Gastrocnemius medialis (tissue), 4 donors: Measurements from ENCODE around the gene DENND4C. TPM values are rescaled to one million over a fixed set of nuclear protein-coding genes. Genes with fewer than 3 reads are reported as not detected.
A peak's percentile ranks its signal among the peaks of the same experiment; 100 is the strongest.

Source experiments
- ATAC-seq, 2 donors: fragments of 150-250 bp; one replicate each; pipeline ENCODE4 v1.9.1; 2016
- DNase-seq, 2 donors: peaks; one replicate each; pipeline ENCODE4 v3.0.0-alpha.2; 2019
- H3K27ac ChIP-seq, 4 donors: fragments of 200-600 bp; sonication (generic); 1 replicate in 1 of 4; 2 replicates in 3 of 4; pipeline ENCODE4 v1.5.1; 2016 to 2018; ENCODE audit warnings: mild to moderate bottlenecking in 2 of 4, moderate library complexity in 1 of 4
- H3K27me3 ChIP-seq, 3 donors: fragments of 200-600 bp; sonication (generic) in 2 of 3; 1 replicate in 1 of 3; 2 replicates in 2 of 3; pipeline versions ENCODE4 v1.5.1 to v1.6.0; 2016 to 2019; ENCODE audit warnings: mild to moderate bottlenecking in 1 of 3, moderate library complexity in 1 of 3
- H3K36me3 ChIP-seq, 2 donors: fragments of 200-600 bp; sonication (generic) in 1 of 2; one replicate each; pipeline ENCODE4 v1.5.1; 2017 to 2018
- H3K4me1 ChIP-seq, 2 donors: fragments of 200-600 bp; sonication (generic) in 1 of 2; one replicate each; pipeline ENCODE4 v1.5.1; 2016 to 2017; ENCODE audit warnings: mild to moderate bottlenecking in 2 of 2
- H3K4me3 ChIP-seq, 4 donors: fragments of 200-600 bp; sonication (generic) in 3 of 4; 1 replicate in 1 of 4; 2 replicates in 3 of 4; pipeline ENCODE4 v1.5.1; 2016 to 2019; ENCODE audit warnings: mild to moderate bottlenecking in 2 of 4
- H3K9me3 ChIP-seq, 3 donors: fragments of 200-600 bp; sonication (generic) in 2 of 3; 1 replicate in 1 of 3; 2 replicates in 2 of 3; pipeline ENCODE4 v1.5.1; 2016 to 2019
- CTCF ChIP-seq, 5 experiments: fragments of 450-650 bp in 3 of 5; fragments of 200-600 bp in 2 of 5; sonication (generic) in 2 of 5; IDR thresholded peaks in 4 of 5; conservative IDR thresholded peaks in 1 of 5; 1 replicate in 4 of 5; 2 replicates in 1 of 5; pipeline ENCODE4 v1.5.1; 2016 to 2019; ENCODE audit warnings: antibody characterized with exemption in 5 of 5, mild to moderate bottlenecking in 3 of 5, moderate library complexity in 3 of 5
- POLR2A ChIP-seq, 2 donors: fragments of 450-650 bp; IDR thresholded peaks; one replicate each; pipeline ENCODE4 v1.6.1; 2017; ENCODE audit warnings: antibody characterized with exemption in 2 of 2, mild to moderate bottlenecking in 2 of 2, moderate library complexity in 2 of 2
- in situ Hi-C, 4 donors: fragments of 200-750 bp; cut with MboI; loops; one replicate each; pipeline versions ENCODE4 v1.15.0 to v1.8.0; 2017; ENCODE audit warnings: low sequenced_read_pairs in 4 of 4
- intact Hi-C: fragments of 100-400 bp; cut with DNase I; formaldehyde crosslinking; loops from one replicate; pipeline ENCODE4 v1.15.1; 2023; ENCODE audit warnings: low total_unique reads
- total RNA-seq, 4 donors: library from RNA; depleted of rRNA; stranded (reverse); fragments of >200 nt; gene quantifications; one replicate each; pipeline versions ENCODE4 v1.1.0 to v1.2.3, GENCODE V29; 2016

DENND4C gene
- total RNA-seq, 4 donors from 2014 or later = 19.2 to 34.0 (median 21.3) TPM

GRCh38 chr9:19233344-19233743, 2.9 kb downstream of the DENND4C start:
- ATAC-seq (no peak), DNase-seq (no peak)
- Histone ChIP-seq H3K27ac (peak overlapping the region; percentile 94 to 99 (median 96)), H3K9me3 (no peaks in the 10 kb centered on the region), H3K4me3 (peak overlapping the region in 3 of 4 donors; percentile 88 to 98 (median 90)), H3K27me3 (no peaks in the 10 kb centered on the region), H3K4me1 (peaks cover 21 to 24% of the 10 kb centered on the region in 2 donors), H3K36me3 (no peaks in the 10 kb centered on the region)
- TF ChIP-seq POLR2A (IDR thresholded peaks at IDR 0.05) (no peak), CTCF (IDR thresholded peaks at IDR 0.05 in 4 of 5, conservative IDR thresholded peaks at IDR 0.05 in 1 of 5) (no peak)
- in situ Hi-C loops = loop anchor here in 1 of 4 donors (25.0 kb wide), 1 partner anchor 1454 kb away; the partner anchor contains the start of gene FOCAD
- intact Hi-C loops = loop anchor here (5.0 kb wide), 2 partner anchors 149 to 1389 kb away; partner anchors contain the start of genes MLLT3 and RPS6

GRCh38 chr9:19239955-19240354, 9.5 kb downstream of the DENND4C start:
- no peak for ATAC-seq
- TF ChIP-seq CTCF (IDR thresholded peaks at IDR 0.05 in 4 of 5, conservative IDR thresholded peaks at IDR 0.05 in 1 of 5) (no peak), POLR2A (IDR thresholded peaks at IDR 0.05) (no peak)
- no peaks in the 10 kb centered on the region for H3K27me3 ChIP-seq
- no peaks in the 10 kb centered on the region for H3K36me3 ChIP-seq
- no peaks in the 10 kb centered on the region for H3K9me3 ChIP-seq
- H3K27ac ChIP-seq = no peak overlapping the region
- peaks cover 0 to 9% of the 10 kb centered on the region in 2 donors for H3K4me1 ChIP-seq
- no peak overlapping the region for H3K4me3 ChIP-seq
- intact Hi-C loops = no loop called here
- in situ Hi-C loops = loop anchor here in 1 of 4 donors (25.0 kb wide), 1 partner anchor 1447 kb away; the partner anchor contains the start of gene FOCAD
- DNase-seq = no peak

- Histone ChIP-seq H3K4me1 (peaks cover 0 to 9% of the 10 kb centered on the region in 2 donors), H3K9me3 (no peaks in the 10 kb centered on the region), H3K36me3 (no peaks in the 10 kb centered on the region), H3K4me3 (no peak overlapping the region), H3K27me3 (no peaks in the 10 kb centered on the region), H3K27ac (no peak overlapping the region)
- DNase-seq (no peak), ATAC-seq (no peak)
- intact Hi-C loops (no loop called here), in situ Hi-C loops (loop anchor here in 1 of 4 donors (25.0 kb wide), 1 partner anchor 1446 kb away; the partner anchor contains the start of gene FOCAD)
- TF ChIP-seq CTCF (IDR thresholded peaks at IDR 0.05 in 4 of 5, conservative IDR thresholded peaks at IDR 0.05 in 1 of 5) (no peak), POLR2A (IDR thresholded peaks at IDR 0.05) (no peak)
Measured at GRCh38 chr9:19241728-19242127, 11.2 kb downstream of the DENND4C start.

- Histone ChIP-seq H3K27me3 (no peaks in the 10 kb centered on the region), H3K36me3 (no peaks in the 10 kb centered on the region), H3K4me3 (no peak overlapping the region), H3K27ac (no peak overlapping the region), H3K9me3 (no peaks in the 10 kb centered on the region), H3K4me1 (peaks cover 0 to 9% of the 10 kb centered on the region in 2 donors)
- intact Hi-C loops = no loop called here
- DNase-seq (no peak), ATAC-seq (no peak)
- TF ChIP-seq POLR2A (IDR thresholded peaks at IDR 0.05) (no peak), CTCF (IDR thresholded peaks at IDR 0.05 in 4 of 5, conservative IDR thresholded peaks at IDR 0.05 in 1 of 5) (no peak)
- in situ Hi-C loops = loop anchor here in 1 of 4 donors (25.0 kb wide), 1 partner anchor 1444 kb away; the partner anchor contains the start of gene FOCAD
Measured at GRCh38 chr9:19243366-19244033, 13.0 kb downstream of the DENND4C start.
